Tibial nerve (tissue), 4 donors: Measurements from ENCODE around the gene LIM2. TPM values are rescaled to one million over a fixed set of nuclear protein-coding genes. Genes with fewer than 3 reads are reported as not detected.

Experiments
- DNase-seq, 2 donors: peaks; one replicate each; pipeline ENCODE4 v3.0.0-alpha.2; 2019; ENCODE audit warnings: low spot score in 2 of 2
- H3K27ac ChIP-seq, 4 donors: fragments of 200-600 bp; sonication (generic) in 3 of 4; one replicate each; pipeline ENCODE4 v1.5.1; 2017 to 2019; ENCODE audit warnings: mild to moderate bottlenecking in 1 of 4
- H3K27me3 ChIP-seq, 2 donors: fragments of 200-600 bp; sonication (generic) in 1 of 2; one replicate each; pipeline versions ENCODE4 v1.5.1 to v1.6.0; 2017 to 2019
- H3K36me3 ChIP-seq, 3 donors: fragments of 200-600 bp; sonication (generic); one replicate each; pipeline ENCODE4 v1.5.1; 2018 to 2019
- H3K4me1 ChIP-seq, 4 donors: fragments of 200-600 bp; sonication (generic) in 3 of 4; one replicate each; pipeline ENCODE4 v1.5.1; 2017 to 2019
- H3K4me3 ChIP-seq, 4 donors: fragments of 200-600 bp; sonication (generic) in 3 of 4; one replicate each; pipeline ENCODE4 v1.5.1; 2017 to 2019; ENCODE audit warnings: mild to moderate bottlenecking in 1 of 4, moderate library complexity in 1 of 4
- H3K9me3 ChIP-seq, 4 donors: fragments of 200-600 bp; sonication (generic) in 3 of 4; one replicate each; pipeline ENCODE4 v1.5.1; 2017 to 2019
- EP300 ChIP-seq, 2 donors: sonication (generic); formaldehyde crosslinking; IDR thresholded peaks; one replicate each; pipeline ENCODE4 v1.6.1; 2017; ENCODE audit warnings: antibody characterized with exemption in 2 of 2, mild to moderate bottlenecking in 1 of 2
- POLR2A ChIP-seq, 2 donors: fragments of 450-650 bp; IDR thresholded peaks; one replicate each; pipeline ENCODE4 v1.6.1; 2017; ENCODE audit warnings: antibody characterized with exemption in 2 of 2, mild to moderate bottlenecking in 2 of 2, moderate library complexity in 2 of 2
- WGBS, 2 donors: methylation state at CpG; one replicate each; pipeline ENCODE4 v1.1.5; 2018; 5-methylcytosine and 5-hydroxymethylcytosine counted together
- total RNA-seq, 4 donors: library from RNA; depleted of rRNA; stranded (reverse); fragments of >200 nt; gene quantifications; one replicate each; pipeline ENCODE4 v1.1.0, GENCODE V29; 2016
- TF ChIP-seq, protein P1 (sequence below), 5 experiments: fragments of 200-600 bp in 3 of 5; fragments of 450-650 bp in 2 of 5; sonication (generic) in 3 of 5; IDR thresholded peaks; one replicate each; pipeline ENCODE4 v1.5.1; 2016 to 2019; ENCODE audit warnings: antibody characterized with exemption in 5 of 5, mild to moderate bottlenecking in 3 of 5, moderate library complexity in 2 of 5

LIM2 gene
- total RNA-seq, 4 donors from 2014 or later, result not detected

DNA sequence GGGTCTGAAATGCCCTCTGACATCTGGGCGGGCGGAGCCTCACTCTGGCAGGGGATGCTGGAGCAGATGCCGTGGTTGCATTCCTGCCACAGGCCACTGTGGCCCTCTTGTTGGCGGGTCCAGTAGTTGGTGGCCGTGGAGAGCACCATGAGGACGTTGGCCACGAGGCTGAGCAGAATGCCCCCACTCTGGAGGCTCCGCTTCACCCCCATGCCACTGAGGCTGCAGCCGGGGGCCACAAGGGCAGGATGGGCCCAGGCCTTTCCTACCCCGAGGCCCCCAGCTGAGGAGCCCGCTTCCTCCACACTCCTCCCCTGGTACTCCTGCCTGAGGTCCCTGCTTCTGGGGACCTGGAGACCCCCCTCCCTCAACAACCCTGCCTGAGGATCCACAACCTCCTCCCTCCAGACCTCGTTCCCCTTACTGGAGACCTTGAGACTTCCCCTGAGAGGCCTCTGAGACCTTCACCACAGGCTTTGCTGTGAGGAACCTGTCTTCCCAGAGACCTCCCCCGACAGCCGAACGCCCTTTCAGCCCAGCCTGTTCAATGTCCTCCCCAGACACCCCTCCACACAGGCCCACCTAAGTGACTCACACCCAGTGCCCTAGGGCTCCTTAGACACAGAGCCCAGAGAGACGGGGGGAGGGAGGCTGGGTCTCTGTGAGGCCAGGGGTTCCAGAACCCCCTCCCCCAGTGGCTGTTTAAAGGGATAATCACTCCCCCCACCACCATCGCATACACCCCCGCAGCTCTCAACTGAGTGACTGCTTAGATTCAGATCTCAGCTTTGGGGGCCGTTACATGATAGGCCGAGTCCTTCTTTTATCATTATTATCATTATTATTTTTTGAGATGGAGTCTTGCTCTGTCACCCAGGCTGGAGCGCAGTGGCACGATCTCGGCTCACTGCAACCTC is 19.1 kb downstream of the LIM2 start, which contains the start of gene CLDND2:
TSS of gene CLDND2 (minus strand) at position 638 of the 917 bp plus-strand sequence. CDS start at position 212, 426 bp downstream.
- peak within 1 kb of the TSS; percentile 74 to 99 (median 91) for H3K27ac ChIP-seq
- no peaks in the 10 kb centered on the region for H3K9me3 ChIP-seq
- H3K27me3 ChIP-seq, result no peaks in the 10 kb centered on the region
- DNase-seq, result no peak
- H3K4me1 ChIP-seq, result peaks cover 0 to 28% (median 7%) of the 10 kb centered on the region in 4 donors
- peak within 1 kb of the TSS; percentile 61 to 84 (median 68) for H3K4me3 ChIP-seq
- TF ChIP-seq POLR2A (IDR thresholded peaks at IDR 0.05) (no peak), EP300 (IDR thresholded peaks at IDR 0.05) (no peak)
- TF ChIP-seq, protein P1, sequence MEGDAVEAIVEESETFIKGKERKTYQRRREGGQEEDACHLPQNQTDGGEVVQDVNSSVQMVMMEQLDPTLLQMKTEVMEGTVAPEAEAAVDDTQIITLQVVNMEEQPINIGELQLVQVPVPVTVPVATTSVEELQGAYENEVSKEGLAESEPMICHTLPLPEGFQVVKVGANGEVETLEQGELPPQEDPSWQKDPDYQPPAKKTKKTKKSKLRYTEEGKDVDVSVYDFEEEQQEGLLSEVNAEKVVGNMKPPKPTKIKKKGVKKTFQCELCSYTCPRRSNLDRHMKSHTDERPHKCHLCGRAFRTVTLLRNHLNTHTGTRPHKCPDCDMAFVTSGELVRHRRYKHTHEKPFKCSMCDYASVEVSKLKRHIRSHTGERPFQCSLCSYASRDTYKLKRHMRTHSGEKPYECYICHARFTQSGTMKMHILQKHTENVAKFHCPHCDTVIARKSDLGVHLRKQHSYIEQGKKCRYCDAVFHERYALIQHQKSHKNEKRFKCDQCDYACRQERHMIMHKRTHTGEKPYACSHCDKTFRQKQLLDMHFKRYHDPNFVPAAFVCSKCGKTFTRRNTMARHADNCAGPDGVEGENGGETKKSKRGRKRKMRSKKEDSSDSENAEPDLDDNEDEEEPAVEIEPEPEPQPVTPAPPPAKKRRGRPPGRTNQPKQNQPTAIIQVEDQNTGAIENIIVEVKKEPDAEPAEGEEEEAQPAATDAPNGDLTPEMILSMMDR (IDR thresholded peaks at IDR 0.05), result no peak
- WGBS, 2 donors, result 72 to 78% methylated on average over 14 to 16 of the region's 23 CpGs
- H3K36me3 ChIP-seq, result no peaks in the 10 kb centered on the region

DNA sequence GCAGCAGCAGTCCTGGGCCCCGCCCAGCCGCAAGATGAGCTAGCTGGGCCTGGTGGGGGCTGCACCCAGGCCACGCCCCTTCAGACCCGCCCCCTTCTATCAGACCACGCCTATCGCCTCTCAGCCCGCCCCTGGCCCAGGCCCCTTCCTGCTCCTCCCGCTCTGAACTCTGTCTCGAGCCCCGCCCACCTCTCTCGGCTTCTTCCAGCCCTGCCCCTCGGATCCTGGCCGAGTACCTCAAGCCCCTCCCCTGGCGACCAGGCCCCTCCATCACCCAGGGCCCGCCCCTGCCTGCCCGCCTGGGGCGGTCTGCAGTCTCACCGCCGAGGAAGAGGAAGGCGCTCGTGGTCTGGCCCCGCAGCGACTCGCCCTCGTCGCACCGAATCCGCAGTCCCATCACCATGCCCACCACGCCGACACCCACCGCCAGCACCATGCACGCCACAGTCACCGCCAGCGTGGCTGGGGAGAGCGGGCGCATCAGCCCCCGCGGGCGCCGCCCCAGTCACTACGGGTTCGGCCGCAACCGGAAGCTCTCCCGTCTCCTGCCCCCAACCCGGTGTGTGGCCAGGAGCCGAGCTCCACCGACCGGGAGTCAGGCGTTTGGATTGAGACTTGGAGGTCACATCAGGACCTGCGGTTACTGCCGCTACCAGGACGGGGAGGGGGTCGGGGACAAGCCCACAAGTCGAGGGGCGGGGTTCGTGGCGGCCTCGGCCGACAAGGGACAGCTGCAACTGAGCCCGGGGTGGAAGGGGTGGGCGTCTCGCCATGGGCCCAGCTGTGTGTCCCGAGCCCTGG is 20.0 kb downstream of the LIM2 start:
- H3K36me3 ChIP-seq, result no peaks in the 10 kb centered on the region
- no peaks in the 10 kb centered on the region for H3K27me3 ChIP-seq
- H3K27ac ChIP-seq, result peak overlapping the region; percentile 97 to 100 (median 98)
- H3K9me3 ChIP-seq, result no peaks in the 10 kb centered on the region
- peak overlapping the region; percentile 67 to 84 (median 76) for H3K4me3 ChIP-seq
- TF ChIP-seq, protein P1 (IDR thresholded peaks at IDR 0.05), result no peak
- TF ChIP-seq EP300 (IDR thresholded peaks at IDR 0.05), result peak in 1 of 2 donors; percentile 74
- no peak for TF ChIP-seq POLR2A (IDR thresholded peaks at IDR 0.05)
- peak; percentile 98 to 99 for DNase-seq
- H3K4me1 ChIP-seq, result peaks cover 0 to 33% (median 7%) of the 10 kb centered on the region in 4 donors
- WGBS, 2 donors, result 0 to 1% methylated on average over 39 of the region's 64 CpGs

- Histone ChIP-seq H3K4me3 (peak overlapping the region; percentile 67 to 84 (median 76)), H3K27me3 (no peaks in the 10 kb centered on the region), H3K9me3 (no peaks in the 10 kb centered on the region), H3K4me1 (peaks cover 0 to 39% (median 7%) of the 10 kb centered on the region in 4 donors), H3K27ac (peak overlapping the region; percentile 97 to 100 (median 98)), H3K36me3 (no peaks in the 10 kb centered on the region)
- TF ChIP-seq, protein P1 (IDR thresholded peaks at IDR 0.05), result no peak
- TF ChIP-seq EP300 (IDR thresholded peaks at IDR 0.05), result peak in 1 of 2 donors; percentile 99
- peak; percentile 78 to 99 for TF ChIP-seq POLR2A (IDR thresholded peaks at IDR 0.05)
- DNase-seq, result no peak
- 0 to 1% methylated on average over 7 to 15 of the region's 15 CpGs for WGBS, 2 donors
Observed at GRCh38 chr19:51367255-51367564, 20.6 kb downstream of the LIM2 start.

DNA sequence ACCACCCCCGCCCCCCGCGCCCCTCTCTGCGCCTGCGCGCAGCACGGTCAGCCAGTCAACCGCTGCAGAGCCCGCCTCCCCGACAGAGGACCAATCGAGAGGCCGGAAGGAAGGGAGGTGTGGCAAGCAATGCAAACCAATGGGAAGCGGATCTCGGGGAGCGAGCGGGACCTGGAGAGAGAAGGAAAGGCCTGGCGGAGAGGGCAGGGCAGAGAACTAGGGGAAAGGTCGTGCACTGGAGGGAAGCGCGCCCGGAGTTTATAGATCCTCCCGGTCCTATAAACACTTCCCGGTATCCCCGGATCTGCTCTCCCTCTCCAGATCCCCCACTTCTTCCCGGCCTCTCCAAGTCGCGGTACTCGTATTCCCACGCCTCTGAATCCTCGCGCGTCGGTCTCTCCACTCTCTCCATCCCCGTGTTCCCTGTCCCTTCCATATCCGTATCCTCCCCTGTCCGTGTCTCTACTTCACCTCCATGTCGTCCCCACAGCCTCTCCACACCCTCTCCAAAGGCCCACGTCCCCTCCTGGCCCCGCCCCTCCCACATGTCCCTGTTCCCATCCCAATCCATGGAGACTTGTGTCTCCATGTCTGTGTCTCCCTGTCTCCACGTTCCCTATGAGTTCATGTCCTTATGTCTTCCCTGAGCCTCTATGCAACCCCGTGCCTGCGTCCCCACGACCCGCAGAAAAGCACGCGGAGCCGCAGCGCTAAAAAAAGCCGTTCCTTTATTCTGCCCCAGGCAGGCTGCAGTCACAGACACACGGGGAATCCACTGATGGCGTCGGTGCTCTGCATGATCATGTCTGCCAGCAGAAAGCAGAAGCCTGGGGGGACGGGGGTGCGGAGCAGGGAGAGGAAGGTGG is 21.2 kb downstream of the LIM2 start:
- H3K4me1 ChIP-seq, result peaks cover 0 to 40% (median 7%) of the 10 kb centered on the region in 4 donors
- peak overlapping the region; percentile 97 to 100 (median 98) for H3K27ac ChIP-seq
- WGBS, 2 donors, result 0 to 1% methylated on average over 47 to 51 of the region's 54 CpGs
- no peaks in the 10 kb centered on the region for H3K9me3 ChIP-seq
- no peaks in the 10 kb centered on the region for H3K27me3 ChIP-seq
- peak overlapping the region; percentile 67 to 84 (median 76) for H3K4me3 ChIP-seq
- TF ChIP-seq, protein P1 (IDR thresholded peaks at IDR 0.05), result peak in 1 of 5 experiments; percentile 33
- TF ChIP-seq POLR2A (IDR thresholded peaks at IDR 0.05), result peak; percentile 92 to 98
- TF ChIP-seq EP300 (IDR thresholded peaks at IDR 0.05), result peak; percentile 88 to 98
- no peaks in the 10 kb centered on the region for H3K36me3 ChIP-seq
- peak; percentile 98 for DNase-seq
